D721Med (cell line): ENCODE measurements around the gene BMP15.

Experiments
- DNase-seq: peaks from one replicate; pipeline ENCODE4 v3.0.0; 2011; ENCODE audit warnings: low spot score; ENCODE audit not compliant: insufficient read length
- FAIRE-seq: peaks from 2 replicates; lab custom pipeline; 2011; peaks lifted over from hg19 to GRCh38; lab: Jason Lieb, UNC
- TF ChIP-seq, protein P1 (sequence below): IDR thresholded peaks from 2 replicates; pipeline ENCODE4 v1.5.1; 2012; ENCODE audit warnings: mild to moderate bottlenecking, control low read depth; ENCODE audit not compliant: insufficient read depth; ENCODE audit errors: missing control alignments

Gene BMP15

DNA sequence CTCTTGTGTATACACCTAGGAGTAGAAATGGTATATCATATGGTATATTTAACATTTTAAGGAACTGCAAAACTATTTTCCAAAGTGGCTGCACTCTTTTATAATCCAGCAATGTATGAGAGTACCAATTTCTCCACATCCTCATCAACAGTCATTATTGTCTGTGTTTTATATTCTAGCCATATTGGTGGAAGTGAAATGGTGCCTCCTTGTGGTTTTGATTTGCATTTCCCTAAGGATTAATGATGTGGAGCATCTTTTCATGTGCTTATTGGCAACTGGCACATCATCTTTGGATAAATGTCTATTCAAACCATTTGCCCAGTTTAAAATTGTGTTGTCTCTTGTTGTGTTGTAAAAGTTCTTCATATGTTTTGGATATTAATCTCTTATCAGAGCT is 9.6 kb downstream of the BMP15 start:
- FAIRE-seq (no peak), DNase-seq (no peak)
- TF ChIP-seq, protein P1, sequence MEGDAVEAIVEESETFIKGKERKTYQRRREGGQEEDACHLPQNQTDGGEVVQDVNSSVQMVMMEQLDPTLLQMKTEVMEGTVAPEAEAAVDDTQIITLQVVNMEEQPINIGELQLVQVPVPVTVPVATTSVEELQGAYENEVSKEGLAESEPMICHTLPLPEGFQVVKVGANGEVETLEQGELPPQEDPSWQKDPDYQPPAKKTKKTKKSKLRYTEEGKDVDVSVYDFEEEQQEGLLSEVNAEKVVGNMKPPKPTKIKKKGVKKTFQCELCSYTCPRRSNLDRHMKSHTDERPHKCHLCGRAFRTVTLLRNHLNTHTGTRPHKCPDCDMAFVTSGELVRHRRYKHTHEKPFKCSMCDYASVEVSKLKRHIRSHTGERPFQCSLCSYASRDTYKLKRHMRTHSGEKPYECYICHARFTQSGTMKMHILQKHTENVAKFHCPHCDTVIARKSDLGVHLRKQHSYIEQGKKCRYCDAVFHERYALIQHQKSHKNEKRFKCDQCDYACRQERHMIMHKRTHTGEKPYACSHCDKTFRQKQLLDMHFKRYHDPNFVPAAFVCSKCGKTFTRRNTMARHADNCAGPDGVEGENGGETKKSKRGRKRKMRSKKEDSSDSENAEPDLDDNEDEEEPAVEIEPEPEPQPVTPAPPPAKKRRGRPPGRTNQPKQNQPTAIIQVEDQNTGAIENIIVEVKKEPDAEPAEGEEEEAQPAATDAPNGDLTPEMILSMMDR, result no peak

DNA sequence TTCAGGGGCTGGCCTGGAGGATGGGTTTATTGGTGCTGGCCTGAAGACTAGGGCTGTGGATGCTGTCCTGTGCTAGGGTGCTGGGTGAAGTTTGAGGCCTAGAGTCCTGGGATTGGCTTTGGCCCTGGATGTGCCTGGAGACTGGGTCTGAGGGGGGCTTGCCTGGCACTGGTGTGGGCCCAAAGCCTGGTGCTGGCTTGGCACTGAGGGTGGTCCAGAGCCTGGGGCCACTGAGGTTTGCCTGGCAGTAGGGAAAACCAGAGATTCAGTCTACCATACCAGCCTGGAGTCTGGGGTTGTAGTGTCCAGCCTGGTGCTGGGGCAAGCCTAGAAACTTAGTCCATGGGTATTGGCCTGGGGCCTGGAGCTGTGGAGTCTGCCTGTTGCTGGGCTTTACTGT is 16.6 kb downstream of the BMP15 start:
- no peak for DNase-seq
- TF ChIP-seq, protein P1, result no peak
- no peak for FAIRE-seq

DNA sequence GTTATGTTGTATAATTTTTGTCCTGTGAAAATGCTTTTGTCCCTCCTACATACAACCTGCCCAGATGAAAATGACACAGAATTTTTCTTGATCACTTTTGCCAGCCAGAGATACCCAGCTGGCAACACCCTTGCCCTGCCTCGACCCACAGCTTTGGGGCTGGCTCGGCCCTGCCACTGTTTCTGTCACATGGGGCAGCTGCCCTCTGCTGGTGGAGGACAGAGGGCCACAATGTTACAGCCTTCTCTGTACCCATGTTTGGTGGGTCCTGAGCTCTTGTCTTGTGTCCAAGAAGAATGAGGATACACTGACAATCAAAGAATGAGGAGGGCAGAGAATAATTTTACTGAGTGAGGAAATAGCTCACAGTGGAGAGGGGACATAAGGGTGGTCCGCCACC is 31.1 kb downstream of the BMP15 start:
- FAIRE-seq (no peak), DNase-seq (no peak)
- TF ChIP-seq, protein P1, result no peak

DNA sequence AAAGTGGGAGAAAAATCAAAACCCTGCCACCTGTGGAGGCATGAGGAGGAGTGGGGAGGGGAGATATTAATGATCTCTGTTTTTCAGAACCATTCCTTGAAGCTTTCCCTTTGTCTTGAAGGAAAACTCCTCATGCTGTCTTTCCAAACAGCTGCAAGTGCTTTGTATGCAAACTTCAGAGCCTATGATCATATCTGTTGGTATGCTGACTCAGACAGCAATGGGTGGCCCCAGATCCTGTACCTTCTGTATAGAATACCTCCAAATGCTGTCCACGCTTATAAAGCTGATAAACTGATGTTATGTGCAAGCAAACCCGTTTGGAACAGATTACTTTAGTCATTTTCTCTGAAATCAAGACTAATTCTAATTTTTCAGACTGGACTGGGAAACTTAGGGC is 31.9 kb downstream of the BMP15 start:
- no peak for FAIRE-seq
- no peak for DNase-seq
- TF ChIP-seq, protein P1, result no peak

DNA sequence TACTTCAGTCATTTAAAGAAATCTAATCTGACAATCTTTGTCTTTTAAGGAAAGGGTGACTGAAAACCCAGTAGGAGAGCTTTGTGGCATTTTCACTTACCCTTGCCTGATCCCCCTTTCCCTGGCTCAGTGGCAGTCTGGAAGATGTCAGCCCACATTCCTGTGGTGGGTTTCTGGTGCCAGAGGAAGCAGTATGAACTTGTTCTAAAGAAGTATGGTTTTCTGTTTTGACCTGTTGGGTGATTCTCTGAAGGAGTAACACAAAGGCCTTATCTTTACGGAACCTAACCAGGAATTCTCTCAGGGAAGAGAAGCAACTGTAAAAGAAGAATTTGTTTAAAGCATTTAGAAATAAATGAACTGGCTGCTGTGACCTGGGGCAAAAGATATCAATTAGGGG is 41.9 kb downstream of the BMP15 start:
- DNase-seq (no peak), FAIRE-seq (no peak)
- TF ChIP-seq, protein P1, result no peak

DNA sequence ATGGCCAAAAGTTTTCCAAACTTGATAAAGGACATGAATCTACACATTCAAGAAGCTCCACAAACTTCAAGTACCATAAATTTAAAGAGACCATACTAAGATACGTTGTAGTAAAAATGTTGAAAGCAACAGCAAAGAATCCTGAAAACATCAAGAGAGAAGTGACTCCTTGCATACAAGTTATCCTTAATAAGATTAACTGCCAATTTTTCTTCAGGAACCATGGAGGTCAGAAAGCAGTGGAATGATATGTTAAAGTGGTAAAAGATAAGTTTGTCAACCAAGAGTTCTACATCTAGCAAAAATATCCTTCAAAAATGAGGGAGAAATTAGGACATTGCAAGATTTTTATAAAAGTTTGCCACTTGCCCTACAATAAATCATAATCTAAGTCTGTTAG is 43.3 kb downstream of the BMP15 start:
- DNase-seq (no peak), FAIRE-seq (no peak)
- TF ChIP-seq, protein P1, result no peak

DNA sequence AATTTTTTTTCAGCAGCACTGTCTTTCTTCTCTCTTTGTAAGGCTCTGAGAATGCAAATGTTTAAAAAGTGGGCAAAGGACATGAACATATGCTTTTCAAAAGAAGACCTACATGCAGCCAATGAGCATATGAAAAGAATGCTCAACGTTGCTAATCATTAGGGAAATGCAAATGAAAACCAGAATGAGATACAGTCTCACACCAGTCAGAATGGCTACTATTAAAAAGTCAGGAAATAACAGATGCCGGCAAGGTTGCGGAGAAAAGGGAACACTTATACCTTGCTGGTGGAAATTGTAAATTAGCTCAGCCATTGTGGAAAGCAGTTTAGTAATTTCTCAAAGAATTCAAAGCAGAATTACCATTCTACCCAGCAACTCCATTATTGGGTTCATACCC is 51.6 kb downstream of the BMP15 start:
- TF ChIP-seq, protein P1, result no peak
- DNase-seq (no peak), FAIRE-seq (no peak)
